ENCODE measurements around the gene CNN1.

CNN1 gene

GRCh38 chr19:11547929-11548700 is 9.5 kb downstream of the CNN1 start:
- Histone ChIP-seq H3K9me3 (ENCODE audit: control insufficient read depth, low read length) (no peaks in the 10 kb centered on the region), H3K27me3 (ENCODE audit: control insufficient read depth, insufficient read depth, low read length) (no peaks in the 10 kb centered on the region), H3K27ac (no peak overlapping the region), H3K79me2 (no peaks in the 10 kb centered on the region), H2AFZ (no peak overlapping the region), H3K36me3 (ENCODE audit: control insufficient read depth, insufficient read depth, low read length) (no peaks in the 10 kb centered on the region), H3K4me2 (ENCODE audit: low read length) (no peak overlapping the region), H3K4me1 (no peaks in the 10 kb centered on the region), H3K9ac (no peak overlapping the region), H3K4me3 (ENCODE audit: low read depth, low read length) (no peak overlapping the region)
- TF ChIP-seq CTCF (IDR thresholded peaks at IDR 0.05) = no peak

- Histone ChIP-seq H3K9me3 (ENCODE audit: control insufficient read depth, low read length) (no peaks in the 10 kb centered on the region), H3K27ac (no peak overlapping the region), H3K4me2 (ENCODE audit: low read length) (no peak overlapping the region), H2AFZ (no peak overlapping the region), H3K79me2 (no peaks in the 10 kb centered on the region), H3K36me3 (ENCODE audit: control insufficient read depth, insufficient read depth, low read length) (no peaks in the 10 kb centered on the region), H3K27me3 (ENCODE audit: control insufficient read depth, insufficient read depth, low read length) (no peaks in the 10 kb centered on the region), H3K4me1 (no peaks in the 10 kb centered on the region), H3K4me3 (ENCODE audit: low read depth, low read length) (no peak overlapping the region), H3K9ac (no peak overlapping the region)
- TF ChIP-seq CTCF (IDR thresholded peaks at IDR 0.05) = no peak
Observed at GRCh38 chr19:11549386-11549953, 10.8 kb downstream of the CNN1 start.

- no peak for TF ChIP-seq CTCF (IDR thresholded peaks at IDR 0.05)
- H3K9ac ChIP-seq = no peak overlapping the region
- H3K36me3 ChIP-seq (ENCODE audit: control insufficient read depth, insufficient read depth, low read length) = no peaks in the 10 kb centered on the region
- H3K4me1 ChIP-seq = no peaks in the 10 kb centered on the region
- no peaks in the 10 kb centered on the region for H3K27me3 ChIP-seq (ENCODE audit: control insufficient read depth, insufficient read depth, low read length)
- no peak overlapping the region for H3K4me3 ChIP-seq (ENCODE audit: low read depth, low read length)
- H3K79me2 ChIP-seq = no peaks in the 10 kb centered on the region
- no peaks in the 10 kb centered on the region for H3K9me3 ChIP-seq (ENCODE audit: control insufficient read depth, low read length)
- H3K4me2 ChIP-seq (ENCODE audit: low read length) = no peak overlapping the region
- H3K27ac ChIP-seq = no peak overlapping the region
- H2AFZ ChIP-seq = no peak overlapping the region
Observed at GRCh38 chr19:11550265-11550664, 11.6 kb downstream of the CNN1 start.

- H3K27ac ChIP-seq = no peak overlapping the region
- H3K36me3 ChIP-seq (ENCODE audit: control insufficient read depth, insufficient read depth, low read length) = no peaks in the 10 kb centered on the region
- peaks cover under 1% of the 10 kb centered on the region for H3K79me2 ChIP-seq
- H3K4me3 ChIP-seq (ENCODE audit: low read depth, low read length) = no peak overlapping the region
- H3K9ac ChIP-seq = no peak overlapping the region
- no peaks in the 10 kb centered on the region for H3K27me3 ChIP-seq (ENCODE audit: control insufficient read depth, insufficient read depth, low read length)
- peaks cover 2% of the 10 kb centered on the region for H3K4me1 ChIP-seq
- TF ChIP-seq CTCF (IDR thresholded peaks at IDR 0.05) = no peak
- H2AFZ ChIP-seq = no peak overlapping the region
- no peaks in the 10 kb centered on the region for H3K9me3 ChIP-seq (ENCODE audit: control insufficient read depth, low read length)
- H3K4me2 ChIP-seq (ENCODE audit: low read length) = no peak overlapping the region
Observed at GRCh38 chr19:11551603-11552235, 13.1 kb downstream of the CNN1 start.

Data from parathyroid adenoma (tissue), 2 donors.